Measurements from ENCODE around the gene TTF2. TPM values are rescaled to one million over a fixed set of nuclear protein-coding genes. Genes with fewer than 3 reads are reported as not detected.

TTF2 gene
- total and polyA plus RNA-seq, 2 experiments from 2014 or later: 84.7 to 85.4 TPM

DNA sequence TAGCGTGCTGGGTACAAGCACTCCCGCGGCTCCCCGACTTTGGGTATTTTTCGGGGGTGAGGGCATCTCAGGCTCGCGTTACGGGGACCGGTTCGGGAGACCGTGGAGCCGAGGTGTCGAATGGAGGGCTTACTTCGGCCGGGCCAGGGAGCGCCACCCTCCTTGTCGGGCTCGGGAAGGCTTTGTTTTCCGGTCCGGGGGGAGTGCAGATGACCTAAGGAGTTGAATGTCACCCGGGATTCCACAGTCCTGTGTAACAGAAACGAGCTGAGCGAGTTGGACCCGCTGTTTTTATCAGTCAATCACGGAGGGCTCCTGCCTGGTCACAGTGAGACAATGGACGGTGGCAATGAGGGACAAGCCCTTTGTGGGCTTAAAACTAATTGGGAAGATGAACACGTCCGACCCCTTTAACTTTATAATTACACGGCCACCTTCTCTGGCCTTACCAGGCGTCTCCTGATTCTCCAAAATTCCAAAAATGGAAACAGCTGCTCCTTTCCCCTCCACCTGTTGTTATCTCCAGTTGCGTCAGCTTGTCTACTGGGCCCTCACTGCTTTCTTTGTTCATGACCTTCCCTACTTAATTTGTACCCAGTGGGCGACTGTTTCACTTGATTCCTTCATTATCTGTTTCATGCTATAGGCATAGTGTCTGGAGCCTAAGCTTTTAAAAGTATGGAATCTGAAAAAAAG, 62.4 kb downstream of the TTF2 start (continued):
- no peak for TF ChIP-seq ZNF462 (CRISPR knock-in tag; IDR thresholded peaks at IDR 0.05)
- TF ChIP-seq ETS1 (IDR thresholded peaks at IDR 0.05): no peak
- no peak for TF ChIP-seq ZNF114 (CRISPR knock-in tag; IDR thresholded peaks at IDR 0.05)
- no peak for TF ChIP-seq CTCF (conservative IDR thresholded peaks at IDR 0.05; ENCODE audit: low read depth in 2 of 2)
- TF ChIP-seq NANOG (IDR thresholded peaks at IDR 0.05; ENCODE audit: borderline replicate concordance): no peak
- no peak for TF ChIP-seq POLR2AphosphoS5 (IDR thresholded peaks at IDR 0.05; ENCODE audit: low read depth)
